NCI-H128 (cell line): Measurements from ENCODE around the gene SOX18.

ENCODE experiments used
- DNase-seq: peaks from one replicate; lab custom pipeline; 2025; ENCODE audit not compliant: unreplicated experiment; lab: John Stamatoyannopoulos, UW

Gene SOX18

DNA sequence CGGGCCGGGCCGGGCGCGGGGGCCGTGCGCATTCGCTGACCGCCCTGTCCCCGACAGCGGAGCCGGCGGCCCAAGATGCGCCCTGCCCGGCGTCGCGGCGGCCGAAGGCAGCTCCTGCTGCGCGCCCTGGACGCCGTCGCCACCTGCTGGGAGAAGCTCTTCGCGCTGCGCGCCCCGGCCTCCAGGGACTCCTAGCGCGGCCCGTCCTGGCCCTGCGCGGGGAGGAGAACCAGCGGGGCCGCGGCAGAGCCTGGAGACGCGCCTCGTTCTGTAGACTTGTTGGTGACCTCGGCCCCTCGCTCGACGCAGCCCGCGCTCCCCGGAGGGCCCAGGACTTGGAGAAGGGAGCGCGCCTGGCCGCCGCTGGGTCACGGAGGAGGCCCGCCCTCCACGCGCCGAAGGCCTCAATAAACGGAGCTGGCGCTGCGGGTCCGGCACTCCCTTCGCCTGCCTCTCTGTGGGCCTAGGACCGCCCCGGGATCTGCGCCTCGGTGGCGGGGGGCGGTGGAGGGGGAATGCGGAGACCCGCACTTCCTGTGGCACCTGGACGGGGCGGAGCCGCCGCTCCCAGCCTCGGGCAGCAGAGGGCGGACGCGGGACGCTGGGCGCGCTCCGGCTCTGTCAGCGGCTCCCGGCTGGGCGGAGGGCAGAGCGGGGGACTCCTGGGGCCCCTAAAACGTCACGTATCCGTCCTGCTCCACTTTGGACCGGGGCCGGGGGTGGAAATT, 10.7 kb downstream of the SOX18 start:
- DNase-seq: no peak

DNA sequence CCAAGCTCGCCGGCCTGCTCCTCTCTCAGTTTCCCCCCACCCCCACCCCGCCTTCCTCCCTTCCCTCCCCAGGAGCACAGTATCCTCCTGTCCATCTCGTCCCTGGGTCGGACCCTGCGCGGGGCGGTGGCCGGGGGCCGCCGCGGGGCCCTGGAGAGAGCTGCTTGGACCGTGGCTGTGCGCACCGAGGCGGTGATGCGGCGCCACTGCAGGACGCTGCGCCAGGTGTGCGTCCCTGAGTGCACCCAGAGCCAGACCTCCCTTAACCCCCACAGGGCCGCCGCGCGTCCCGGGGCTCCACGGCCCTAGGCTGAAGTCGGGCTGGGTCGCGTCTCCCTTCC, 11.2 kb downstream of the SOX18 start:
- DNase-seq: no peak

DNA sequence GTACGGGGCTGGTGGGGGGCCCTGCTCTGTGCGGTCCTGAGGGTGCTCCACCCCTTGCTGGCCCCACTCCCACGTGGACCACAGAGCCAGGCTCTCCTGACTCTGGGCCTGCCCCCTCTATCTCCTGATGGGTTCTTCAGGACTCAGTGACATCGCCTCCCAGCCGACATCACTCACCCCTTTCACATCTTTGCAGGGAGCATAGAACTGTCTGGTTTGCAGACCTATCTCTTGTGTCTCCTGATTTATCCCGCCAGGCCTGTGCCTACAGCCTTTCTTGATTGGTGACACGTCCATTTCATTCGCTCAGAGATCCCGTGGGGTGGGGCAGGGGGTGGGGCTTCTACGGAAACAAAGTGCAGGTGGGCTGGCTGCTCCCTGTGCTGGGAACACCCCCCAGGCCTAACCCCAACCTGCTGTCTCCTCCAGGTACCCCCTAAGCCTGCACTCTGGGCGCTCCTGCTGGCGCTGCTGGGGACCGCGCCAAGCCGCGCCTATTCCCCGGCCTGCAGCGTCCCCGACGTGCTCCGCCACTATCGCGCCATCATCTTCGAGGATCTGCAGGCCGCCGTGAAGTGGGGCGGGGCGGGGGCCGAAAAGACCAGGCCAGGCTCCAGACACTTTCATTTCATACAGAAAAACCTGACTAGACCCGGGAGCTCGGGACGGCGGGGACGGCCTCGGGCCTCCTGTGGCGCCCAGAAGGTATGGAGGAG, 11.8 kb downstream of the SOX18 start:
- no peak for DNase-seq

DNA sequence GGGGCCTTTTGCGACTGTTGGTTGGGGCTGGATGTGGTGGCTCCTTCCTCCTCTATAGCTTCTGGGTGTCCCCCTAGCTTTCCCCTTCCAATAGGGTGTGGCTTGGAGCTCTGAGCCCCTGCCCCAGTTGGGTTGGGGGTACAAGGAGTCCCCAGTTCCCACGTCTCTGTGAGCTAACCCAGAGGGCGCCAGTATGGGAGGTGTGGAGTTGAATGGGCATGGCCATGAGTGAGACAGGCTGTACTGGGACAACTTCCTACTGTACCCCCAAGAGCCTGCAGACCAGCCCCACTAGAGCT, 12.3 kb downstream of the SOX18 start:
- DNase-seq: no peak

DNA sequence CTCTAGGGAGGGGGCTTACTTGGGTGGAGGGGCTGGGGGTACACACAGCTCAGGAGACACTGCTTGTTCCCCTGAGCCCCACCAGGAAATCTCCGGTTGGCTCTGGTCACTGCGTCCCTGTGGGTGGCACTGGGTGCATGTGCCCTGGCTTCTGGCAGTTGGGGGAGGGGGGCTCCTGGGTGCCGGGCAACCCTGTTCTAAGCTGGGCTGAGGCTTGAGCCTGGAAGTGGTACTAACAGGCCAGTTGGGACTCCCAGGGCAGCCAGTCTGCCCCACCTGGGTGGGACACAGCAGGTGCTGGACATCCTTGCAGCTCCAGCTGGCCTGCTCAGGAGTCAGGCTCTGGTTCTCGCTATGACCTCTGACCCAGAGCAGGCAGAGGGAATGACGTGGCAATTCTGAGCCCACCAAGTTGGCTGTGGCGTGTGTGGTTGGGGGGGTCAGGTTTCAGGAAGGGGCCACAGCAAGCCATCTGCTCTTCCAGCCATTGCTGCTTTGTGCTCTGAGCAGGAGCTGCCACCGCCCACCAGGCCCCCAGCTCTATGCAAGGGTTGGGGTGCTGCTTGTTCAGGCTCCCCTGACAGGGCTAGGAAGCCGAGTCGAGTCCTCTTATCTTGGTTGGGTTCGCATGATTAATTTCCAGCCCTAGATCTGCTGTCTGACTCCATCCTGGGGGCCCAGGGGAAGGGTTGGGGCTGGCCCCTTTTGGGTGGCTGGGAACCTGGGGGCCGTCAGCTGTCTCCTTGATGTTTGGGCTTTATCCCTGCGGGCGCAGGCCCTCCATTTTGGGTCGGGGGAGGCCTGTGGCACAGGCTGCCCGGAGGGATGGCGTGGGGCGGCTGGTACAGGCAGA, 12.9 kb downstream of the SOX18 start:
- DNase-seq: no peak

DNA sequence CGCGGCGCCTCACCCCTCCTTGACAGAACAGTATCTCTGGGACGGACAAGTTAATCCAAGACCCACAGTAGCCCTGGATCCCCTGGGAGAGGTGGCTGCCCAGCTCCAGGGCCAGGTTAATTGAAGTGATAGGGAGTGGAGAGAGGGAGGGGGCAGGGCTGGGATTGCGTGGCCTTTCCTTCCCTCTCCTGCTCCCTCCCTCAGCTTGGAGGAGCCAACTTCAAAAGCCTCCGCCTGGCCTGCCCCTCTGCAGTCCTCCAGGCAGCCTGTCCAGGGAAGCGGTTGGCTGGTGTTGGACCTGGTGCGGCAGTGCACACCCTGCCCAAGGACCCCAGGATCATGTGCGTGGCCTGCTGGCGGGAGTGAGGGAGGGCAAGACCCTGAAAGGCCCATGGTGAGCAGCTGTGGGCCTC, 13.5 kb downstream of the SOX18 start, which contains the start of gene C20orf204:
C20orf204 (plus strand) TSS at position 250 of the 413 bp plus-strand sequence; CDS start at position 392, 142 bp downstream.
- no peak for DNase-seq

DNA sequence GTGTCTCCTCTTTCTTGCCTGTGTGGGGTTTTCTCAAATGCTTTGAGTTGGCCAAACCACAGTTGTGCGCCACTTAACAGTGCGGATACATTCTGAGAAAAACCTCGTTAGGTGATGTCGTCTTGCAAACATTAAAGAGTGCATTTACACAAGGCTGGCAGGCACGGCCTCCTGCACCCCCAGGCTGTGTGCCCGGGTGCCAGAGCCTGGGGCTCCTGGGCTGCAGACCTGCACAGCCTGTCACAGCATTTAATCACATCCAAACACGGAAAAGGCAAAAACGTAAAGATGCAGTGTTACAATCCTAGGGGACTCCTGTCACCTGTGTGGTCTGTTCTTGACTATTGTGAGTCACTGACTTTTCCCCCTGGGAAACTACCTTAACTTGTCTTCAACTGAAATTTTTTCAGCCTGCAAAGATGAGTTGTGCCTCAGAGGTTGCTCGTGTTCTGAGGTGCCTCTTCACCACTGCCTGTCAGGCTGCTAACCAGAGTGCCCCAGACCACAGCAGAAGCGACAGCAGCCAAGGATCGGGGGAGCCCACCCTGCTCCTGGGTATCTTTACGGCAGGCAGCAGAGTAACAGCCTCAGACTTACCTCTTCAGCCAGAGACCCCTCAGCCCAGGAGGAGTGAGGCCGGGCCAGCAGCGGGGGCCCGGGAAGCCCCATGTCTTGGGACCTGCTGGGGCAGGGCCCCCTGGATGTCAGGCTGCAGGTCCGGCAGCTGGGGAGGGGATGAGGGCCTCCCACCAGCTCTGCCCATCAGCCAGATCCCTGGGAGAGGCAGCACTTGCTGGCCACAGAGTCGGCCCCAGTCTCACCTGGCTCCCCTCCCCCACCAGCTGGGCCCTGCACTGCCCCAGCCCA, 14.1 kb downstream of the SOX18 start:
- DNase-seq: no peak

DNA sequence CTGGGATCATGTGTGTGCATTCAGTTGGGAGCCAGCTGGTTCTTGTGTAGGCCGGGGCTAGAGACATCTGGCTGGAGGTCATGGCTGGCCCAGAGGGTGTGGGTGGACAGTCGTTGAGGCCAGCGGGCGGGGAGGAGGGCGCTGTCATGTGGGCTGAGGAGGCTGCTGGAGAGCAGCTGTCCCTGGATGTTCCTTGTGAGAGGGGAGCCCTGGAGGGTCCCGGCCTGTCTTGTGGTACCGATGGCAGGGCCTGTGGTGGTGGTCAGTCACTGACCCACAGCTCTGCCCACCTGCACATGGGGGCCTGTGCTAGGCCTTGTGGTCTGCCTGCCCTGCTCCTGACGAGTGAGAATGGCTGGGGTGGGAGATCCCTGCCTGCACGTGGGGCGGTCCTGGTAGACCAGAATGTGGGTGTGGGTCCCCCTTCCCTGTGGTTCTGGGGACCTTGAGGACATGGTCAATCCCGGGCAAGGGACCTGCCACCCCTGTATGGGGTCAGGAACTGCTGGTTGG, 15.4 kb downstream of the SOX18 start:
- DNase-seq: no peak

DNA sequence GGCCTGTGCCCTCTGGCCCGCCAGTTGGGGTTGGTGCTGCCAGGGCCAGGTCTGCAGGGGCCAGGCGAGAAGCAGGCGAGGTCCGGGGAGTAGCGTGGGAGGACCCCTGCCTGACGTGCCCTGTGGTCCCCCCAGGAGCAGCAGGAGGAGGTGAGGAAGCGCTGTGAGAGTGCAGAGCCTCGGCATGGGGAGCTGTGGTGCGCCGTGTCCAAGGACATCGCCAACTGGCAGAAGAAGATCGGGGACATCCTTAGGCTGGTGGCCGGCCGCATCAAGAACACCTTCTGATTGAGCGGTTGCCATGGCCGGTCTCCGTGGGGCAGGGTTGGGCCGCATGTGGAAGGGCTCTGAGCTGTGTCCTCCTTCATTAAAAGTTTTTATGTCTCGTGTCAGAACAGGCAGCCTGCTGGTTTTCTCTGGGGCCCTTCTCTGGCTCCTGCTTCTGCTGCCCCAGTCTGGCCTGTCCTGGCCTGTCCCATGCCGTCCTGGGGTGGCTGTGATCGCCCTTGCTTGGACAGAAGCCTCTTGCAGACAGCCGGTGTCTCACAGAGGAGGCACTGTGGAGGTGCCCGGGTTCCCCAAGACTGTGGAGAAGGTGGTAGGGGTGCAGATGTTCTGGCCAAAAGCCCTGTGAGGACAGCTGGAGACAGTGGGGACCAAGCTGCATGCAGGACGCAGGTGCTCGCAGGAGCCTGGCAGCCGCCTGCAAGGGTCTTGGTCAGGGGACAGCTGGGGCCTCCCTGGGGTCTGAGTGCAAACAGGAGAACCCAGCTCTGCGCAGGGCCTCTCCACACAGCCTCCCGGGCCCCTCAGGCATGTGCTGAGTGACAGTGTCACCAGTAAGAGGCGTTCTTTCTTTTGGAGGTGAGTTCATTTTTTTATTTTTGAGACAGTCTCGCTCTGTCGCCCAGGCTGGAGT, 16.5 kb downstream of the SOX18 start:
- DNase-seq: no peak

DNA sequence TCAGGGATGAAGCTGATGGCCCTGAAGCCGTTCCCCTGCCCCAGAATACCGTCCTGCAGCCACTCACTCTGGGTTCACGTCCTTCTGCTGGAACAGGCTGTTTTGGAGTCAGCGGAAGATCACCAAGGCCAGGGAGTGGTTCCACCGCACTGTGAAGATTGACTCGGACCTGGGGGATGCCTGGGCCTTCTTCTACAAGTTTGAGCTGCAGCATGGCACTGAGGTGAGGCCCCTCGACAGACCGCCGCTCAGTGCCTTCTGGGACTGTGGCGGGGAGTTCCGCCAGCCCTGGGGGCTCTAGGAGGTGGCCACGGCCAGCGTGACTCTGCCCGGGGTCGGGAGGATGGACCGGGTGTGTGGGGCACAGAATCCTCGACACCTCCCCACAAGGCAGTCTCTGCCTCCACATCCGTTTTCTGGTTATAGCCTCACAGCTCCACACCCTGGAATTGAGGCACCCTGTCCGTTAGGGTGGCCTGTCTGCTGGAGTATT, 17.6 kb downstream of the SOX18 start:
- DNase-seq: no peak

DNA sequence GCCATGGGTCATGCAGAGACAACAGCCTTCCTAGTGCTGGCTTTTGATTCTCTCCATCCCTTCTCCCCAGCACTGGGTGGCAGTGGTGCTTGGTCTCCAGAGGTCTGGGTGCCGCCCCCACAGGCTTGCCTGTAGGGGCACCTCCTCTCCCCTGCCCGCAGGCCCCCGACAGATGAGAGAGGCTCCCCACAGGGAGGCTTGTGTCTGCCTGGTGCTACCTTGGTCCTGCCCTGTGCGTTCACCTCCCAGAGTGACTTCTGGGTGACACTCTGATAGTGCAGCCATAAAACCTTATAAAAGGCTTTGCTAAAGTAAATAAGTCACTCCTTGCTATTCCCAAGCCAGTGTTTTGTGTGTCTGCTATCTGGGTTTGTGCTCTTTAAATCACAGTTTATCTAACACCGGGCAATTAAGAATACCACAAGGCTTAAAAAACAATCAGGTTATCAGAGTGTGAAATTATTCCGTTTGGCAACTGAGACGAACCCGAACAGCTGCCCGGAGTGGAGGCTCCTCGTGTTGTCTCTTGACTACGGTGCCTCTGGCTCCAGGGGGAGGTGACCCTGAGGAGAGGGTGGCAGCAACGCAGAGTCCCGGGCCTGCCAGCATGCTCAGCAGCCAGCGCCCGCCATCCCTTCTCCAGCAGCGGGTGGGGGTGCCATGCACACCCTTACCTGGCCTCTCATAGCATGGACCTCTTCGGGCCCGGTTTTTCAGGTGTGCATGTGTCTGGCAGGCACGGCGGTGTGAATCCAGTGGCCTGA, 18.9 kb downstream of the SOX18 start:
- DNase-seq: no peak

DNA sequence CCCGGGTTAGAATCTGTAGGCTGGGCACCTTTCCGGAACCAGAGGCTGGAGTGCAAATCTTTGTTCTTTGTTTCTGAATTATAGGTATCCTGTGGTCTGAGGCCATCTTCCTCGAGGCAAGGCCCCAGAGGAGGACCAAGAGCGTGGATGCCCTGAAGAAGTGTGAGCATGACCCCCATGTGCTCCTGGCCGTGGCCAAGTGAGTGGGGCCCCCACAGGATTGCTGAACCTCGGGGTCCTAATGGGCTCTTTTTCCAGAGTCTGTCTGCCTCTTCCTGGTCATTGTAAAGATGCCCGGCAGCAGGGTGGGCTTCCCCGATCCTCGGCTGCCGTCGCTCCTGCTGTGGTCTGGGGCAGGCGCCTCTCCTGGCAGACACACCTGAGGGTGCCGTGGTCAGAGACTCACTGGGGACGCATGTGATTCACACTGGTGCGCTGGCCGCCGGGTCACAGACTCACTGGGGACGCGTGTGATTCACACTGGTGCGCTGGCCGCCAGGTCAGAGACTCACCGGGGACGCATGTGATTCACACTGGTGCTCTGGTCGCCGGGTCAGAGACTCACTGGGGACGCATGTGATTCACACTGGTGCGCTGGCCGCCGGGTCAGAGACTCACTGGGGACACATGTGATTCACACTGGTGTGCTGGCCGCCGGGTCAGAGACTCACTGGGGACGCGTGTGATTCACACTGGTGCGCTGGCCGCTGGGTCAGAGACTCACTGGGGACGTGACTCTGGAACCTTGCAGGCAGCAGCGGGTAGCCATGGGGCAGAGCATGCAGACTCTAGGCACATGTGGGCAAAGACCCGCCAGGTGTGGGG, 19.9 kb downstream of the SOX18 start:
- DNase-seq: no peak

DNA sequence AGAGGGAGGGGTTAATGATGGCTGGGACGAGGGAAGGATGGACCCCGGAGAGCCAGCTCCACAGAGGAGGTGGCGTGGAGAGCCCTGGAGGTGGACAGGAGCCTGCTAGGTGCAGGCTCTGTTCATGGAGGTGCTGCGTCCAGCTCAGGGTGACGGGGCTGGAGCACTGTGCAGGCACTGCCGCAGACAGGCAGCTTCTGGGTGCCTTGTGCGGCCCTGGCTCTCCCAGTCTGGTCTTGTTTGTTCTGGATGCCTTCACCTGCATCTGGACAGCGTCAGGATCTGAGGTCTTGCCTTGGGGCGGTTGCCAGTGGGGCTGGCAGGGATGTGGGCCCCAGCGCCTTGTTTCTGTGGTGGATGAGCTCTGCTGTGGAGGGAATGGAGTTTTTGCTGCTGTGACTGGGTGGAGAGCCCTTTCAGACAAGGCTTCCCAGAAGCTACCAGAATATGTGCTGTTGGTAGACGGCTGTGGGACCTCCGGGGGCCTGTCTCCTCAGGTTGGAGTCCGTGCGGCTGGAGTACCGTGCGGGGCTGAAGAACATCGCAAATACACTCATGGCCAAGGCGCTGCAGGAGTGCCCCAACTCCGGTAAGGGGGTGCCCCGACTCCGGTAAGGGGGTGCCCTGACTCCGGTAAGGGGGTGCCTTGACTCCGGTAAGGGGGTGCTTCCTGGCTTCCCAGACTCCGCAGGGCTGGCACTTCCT, 21.3 kb downstream of the SOX18 start:
- no peak for DNase-seq

DNA sequence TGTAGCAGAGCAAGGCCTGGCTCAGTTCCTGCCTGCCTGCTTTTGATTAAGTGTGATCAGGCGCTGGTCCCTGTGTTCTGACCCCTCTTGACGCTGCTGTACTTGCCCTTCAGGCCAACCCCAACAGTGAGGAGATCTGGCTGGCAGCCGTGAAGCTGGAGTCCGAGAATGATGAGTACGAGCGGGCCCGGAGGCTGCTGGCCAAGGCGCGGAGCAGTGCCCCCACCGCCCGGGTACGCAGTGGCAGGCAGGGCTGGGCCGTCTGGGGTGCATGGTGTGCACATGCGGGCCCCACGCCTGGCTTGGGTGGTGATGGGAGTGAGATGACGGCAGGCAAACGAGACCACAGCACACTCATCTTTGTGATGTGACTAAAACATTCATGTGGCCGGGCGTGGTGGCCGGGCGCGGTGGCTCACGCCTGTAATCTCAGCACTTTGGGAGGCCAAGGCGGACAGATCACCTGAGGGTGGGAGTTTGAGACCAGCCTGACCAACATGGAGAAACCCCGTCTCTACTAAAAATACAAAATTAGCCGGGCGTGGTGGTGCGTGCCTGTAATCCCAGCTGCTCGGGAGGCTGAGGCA, 23.5 kb downstream of the SOX18 start:
- DNase-seq: no peak

DNA sequence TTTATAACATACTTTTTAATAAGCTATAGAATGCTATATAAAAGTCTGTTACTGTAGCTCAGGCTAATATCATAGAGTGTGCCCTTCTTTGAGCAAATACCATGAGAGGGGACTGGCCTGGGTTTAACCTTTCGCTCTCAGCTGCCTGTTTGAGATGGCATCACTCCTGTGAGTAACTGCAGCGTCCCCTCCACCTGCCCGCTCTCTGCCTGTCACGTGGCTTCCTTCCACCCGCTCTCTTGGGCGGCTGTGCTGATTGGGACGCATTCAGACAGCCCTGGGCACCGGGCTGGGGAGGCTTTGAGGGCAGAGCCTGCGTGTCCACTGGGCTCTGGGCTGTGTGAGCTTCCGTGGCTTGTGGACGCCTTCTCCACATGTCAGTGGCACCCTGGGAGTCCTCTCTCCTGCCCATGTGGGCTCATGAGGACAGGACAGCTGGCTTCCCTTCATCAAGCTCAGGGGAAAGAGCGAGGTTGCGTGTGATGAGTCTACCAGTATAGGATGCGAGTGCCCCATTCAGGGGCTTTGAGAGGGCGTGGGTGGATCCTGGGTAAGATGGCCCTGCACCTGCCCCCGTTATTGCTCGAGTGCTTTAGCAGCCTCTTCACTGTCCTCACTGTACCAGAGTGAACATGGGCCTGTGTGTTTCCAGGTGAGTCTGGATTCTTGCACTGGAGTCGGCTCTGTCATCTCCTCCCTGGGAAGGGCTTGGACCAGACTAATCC, 24.2 kb downstream of the SOX18 start:
- DNase-seq: no peak
